ENCODE measurements around the gene OR56A3. TPM values are rescaled to one million over a fixed set of nuclear protein-coding genes. Genes with fewer than 3 reads are reported as not detected.

The OR56A3 gene
- total RNA-seq, 4 donors from 2014 or later: not detected

- no peak for ATAC-seq (ENCODE audit: low FRiP score)
- TF ChIP-seq CTCF (IDR thresholded peaks at IDR 0.05): no peak
- no peak for DNase-seq (ENCODE audit: low spot score)
Measured at GRCh38 chr11:5928271-5928670, 13.8 kb upstream of the OR56A3 start.

DNA sequence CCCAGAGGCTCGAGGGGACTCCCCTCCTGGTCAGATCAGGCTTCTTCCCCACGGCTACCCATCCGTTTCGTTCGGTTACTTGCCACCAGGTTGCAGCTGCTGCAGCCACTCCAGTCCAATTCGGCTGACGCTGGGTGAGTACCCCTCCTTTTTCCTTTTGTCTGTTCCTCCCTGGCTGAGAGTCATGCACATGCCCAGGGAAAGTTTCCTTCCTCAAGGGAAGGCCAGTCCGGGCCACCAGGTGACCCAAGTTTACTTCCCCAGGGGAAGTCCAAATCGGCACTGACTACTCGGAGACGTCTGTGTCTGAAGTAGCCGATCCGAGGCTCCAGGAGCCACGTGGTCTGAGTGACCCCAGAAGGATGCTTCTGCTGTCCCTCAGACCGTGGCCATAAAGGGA, 13.2 kb upstream of the OR56A3 start:
- no peak for ATAC-seq (ENCODE audit: low FRiP score)
- DNase-seq (ENCODE audit: low spot score): no peak
- no peak for TF ChIP-seq CTCF (IDR thresholded peaks at IDR 0.05)

DNA sequence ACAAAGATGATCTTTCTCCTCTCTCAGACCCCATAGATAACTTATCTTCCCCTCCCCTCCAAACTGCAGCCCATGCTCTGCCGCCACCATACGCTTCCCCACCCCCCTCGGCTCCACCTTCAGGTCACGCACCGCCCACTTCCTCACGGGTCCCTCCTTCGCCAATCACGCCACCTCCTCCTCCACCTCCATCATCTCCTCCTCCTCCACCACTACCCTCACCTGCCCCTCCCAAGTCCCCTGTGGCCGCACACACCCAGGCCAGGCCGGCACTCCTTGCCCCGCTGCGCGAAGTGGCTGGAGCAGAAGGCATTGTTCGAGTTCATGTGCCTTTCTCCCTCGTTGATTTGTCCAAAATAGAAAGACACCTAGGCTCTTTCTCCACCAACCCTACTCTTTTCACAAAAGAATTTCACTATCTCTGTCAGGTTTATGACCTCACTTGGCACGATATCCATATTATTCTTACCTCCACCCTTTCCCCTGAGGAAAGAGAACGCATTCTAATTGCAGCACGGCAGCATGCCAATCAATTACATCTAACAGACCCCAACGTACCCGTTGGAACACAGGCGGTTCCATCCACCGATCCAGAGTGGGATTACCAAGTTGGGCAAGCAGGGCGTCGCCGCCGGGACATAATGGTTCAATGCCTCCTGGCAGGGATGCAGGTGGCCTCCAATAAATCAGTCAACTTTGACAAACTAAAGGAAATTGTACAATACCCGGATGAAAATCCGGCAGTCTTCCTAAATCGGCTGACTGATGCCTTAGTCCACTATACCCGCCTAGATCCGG, 12.3 kb upstream of the OR56A3 start:
- DNase-seq (ENCODE audit: low spot score) (no peak), ATAC-seq (ENCODE audit: low FRiP score) (no peak)
- no peak for TF ChIP-seq CTCF (IDR thresholded peaks at IDR 0.05)

- no peak for TF ChIP-seq CTCF (IDR thresholded peaks at IDR 0.05)
- no peak for DNase-seq (ENCODE audit: low spot score)
- no peak for ATAC-seq (ENCODE audit: low FRiP score)
Measured at GRCh38 chr11:5930614-5931013, 11.4 kb upstream of the OR56A3 start.

DNA sequence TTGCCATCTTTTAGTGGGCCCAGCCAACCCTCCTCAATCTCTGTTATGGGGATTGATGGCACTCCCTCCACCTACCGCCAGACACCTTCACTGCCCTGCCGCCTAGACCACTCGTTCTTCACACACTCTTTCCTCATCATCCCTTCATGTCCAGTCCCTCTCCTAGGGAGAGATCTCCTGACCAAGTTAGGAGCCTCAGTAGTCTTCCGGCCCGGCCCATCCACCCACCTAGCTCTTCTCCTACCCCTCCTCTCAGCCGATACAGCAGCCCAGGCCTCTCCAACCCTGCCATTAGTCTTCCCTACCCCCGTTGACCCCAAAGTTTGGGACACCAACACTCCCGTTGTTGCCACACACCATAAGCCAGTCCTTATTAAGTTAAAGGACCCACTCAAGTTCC, 11.0 kb upstream of the OR56A3 start:
- no peak for ATAC-seq (ENCODE audit: low FRiP score)
- no peak for DNase-seq (ENCODE audit: low spot score)
- no peak for TF ChIP-seq CTCF (IDR thresholded peaks at IDR 0.05)

GRCh38 chr11:5932671-5933070, 9.4 kb upstream of the OR56A3 start:
- no peak for TF ChIP-seq CTCF (IDR thresholded peaks at IDR 0.05)
- ATAC-seq (ENCODE audit: low FRiP score) (no peak), DNase-seq (ENCODE audit: low spot score) (no peak)

GRCh38 chr11:5933116-5933515, 8.9 kb upstream of the OR56A3 start:
- no peak for TF ChIP-seq CTCF (IDR thresholded peaks at IDR 0.05)
- ATAC-seq (ENCODE audit: low FRiP score): no peak
- no peak for DNase-seq (ENCODE audit: low spot score)
